HG03354 (cell line): ENCODE data around the gene NEMP2.
A peak's percentile ranks its signal among the peaks of the same experiment; 100 is the strongest.
"Not testable (repeated sequence)": the region's sequence is repeated elsewhere in the genome, so short reads cannot be mapped to it uniquely, and the experiment has no call there.

Experiments
- ATAC-seq: cut with Tn5 transposase; IDR thresholded peaks from one replicate; pipeline ENCODE4 v1.9.1; 2021; ENCODE audit warnings: mild to moderate bottlenecking; ENCODE audit not compliant: unreplicated experiment, poor library complexity, severe bottlenecking

NEMP2 gene

GRCh38 chr2:190499273-190499672 is 35.2 kb downstream of the NEMP2 start:
- no peak for ATAC-seq

- ATAC-seq = no peak
These were observed 37.1 kb downstream of the NEMP2 start for GRCh38 chr2:190497428-190497827.

- ATAC-seq = not testable (repeated sequence)
These were observed 39.8 kb downstream of the NEMP2 start for GRCh38 chr2:190494600-190495227.

GRCh38 chr2:190493095-190493494 is 41.4 kb downstream of the NEMP2 start:
- ATAC-seq = no peak

- no peak for ATAC-seq
These were observed 44.0 kb downstream of the NEMP2 start for GRCh38 chr2:190490502-190490901.

- no peak for ATAC-seq
These were observed 45.0 kb downstream of the NEMP2 start for GRCh38 chr2:190489475-190489874.

- no peak for ATAC-seq
These were observed 45.8 kb downstream of the NEMP2 start for GRCh38 chr2:190488516-190489233.

GRCh38 chr2:190486037-190486623 is 48.4 kb downstream of the NEMP2 start:
- ATAC-seq = no peak

- ATAC-seq = no peak
These were observed 52.1 kb downstream of the NEMP2 start for GRCh38 chr2:190482451-190482850.

- ATAC-seq = no peak
These were observed 53.2 kb downstream of the NEMP2 start for GRCh38 chr2:190481339-190481738.

GRCh38 chr2:190478572-190479195 is 55.8 kb downstream of the NEMP2 start:
- ATAC-seq = no peak

GRCh38 chr2:190477661-190478454 is 56.7 kb downstream of the NEMP2 start:
- no peak for ATAC-seq

GRCh38 chr2:190470256-190470826 is 64.2 kb downstream of the NEMP2 start:
- ATAC-seq = no peak

GRCh38 chr2:190469771-190470170 is 64.8 kb downstream of the NEMP2 start:
- peak; percentile 35 for ATAC-seq

- peak; percentile 76 for ATAC-seq
These were observed 65.5 kb downstream of the NEMP2 start for GRCh38 chr2:190468814-190469569.

GRCh38 chr2:190468354-190468753 is 66.2 kb downstream of the NEMP2 start:
- not testable (repeated sequence) for ATAC-seq

- peak; percentile 29 for ATAC-seq
These were observed 66.9 kb downstream of the NEMP2 start for GRCh38 chr2:190467575-190468083.

- ATAC-seq = no peak
These were observed 67.6 kb downstream of the NEMP2 start for GRCh38 chr2:190466819-190467446.
